ENCODE measurements around the gene MYH13.
A peak's percentile ranks its signal among the peaks of the same experiment; 100 is the strongest.

The MYH13 gene

GRCh38 chr17:10372906-10373305 is at the start of gene MYH13:
Gene MYH13 (minus strand): TSS chr17:10373006. CDS start chr17:10364530, 8,476 bp downstream.
- no peak for DNase-seq (ENCODE audit: low spot score)

GRCh38 chr17:10421900-10422542 is 49.2 kb upstream of the MYH13 start, which contains the start of gene MYH8:
Gene MYH8 (minus strand): TSS chr17:10421950. CDS start chr17:10420227, 1,723 bp downstream.
- FAIRE-seq (no peak), DNase-seq (ENCODE audit: low spot score) (no peak)

More at GRCh38 chr17:10372906-10373305, at the start of gene MYH13:
- no peak for FAIRE-seq

GRCh38 chr17:10421211-10421610 is 48.4 kb upstream of the MYH13 start:
- no peak for DNase-seq (ENCODE audit: low spot score)
- FAIRE-seq = no peak

GRCh38 chr17:10420811-10421210 is 48.0 kb upstream of the MYH13 start:
- FAIRE-seq (no peak), DNase-seq (ENCODE audit: low spot score) (no peak)

- DNase-seq (ENCODE audit: low spot score) = no peak
- no peak for FAIRE-seq
These were observed 44.6 kb upstream of the MYH13 start for GRCh38 chr17:10417431-10417830.

GRCh38 chr17:10415161-10415560 is 42.4 kb upstream of the MYH13 start:
- FAIRE-seq (no peak), DNase-seq (ENCODE audit: low spot score) (no peak)

GRCh38 chr17:10403589-10403988 is 30.8 kb upstream of the MYH13 start:
- FAIRE-seq (no peak), DNase-seq (ENCODE audit: low spot score) (no peak)

GRCh38 chr17:10398352-10398751 is 25.5 kb upstream of the MYH13 start:
- no peak for DNase-seq (ENCODE audit: low spot score)
- no peak for FAIRE-seq

GRCh38 chr17:10396524-10397163 is 23.8 kb upstream of the MYH13 start:
- DNase-seq (ENCODE audit: low spot score) (no peak), FAIRE-seq (no peak)

- DNase-seq (ENCODE audit: low spot score) (no peak), FAIRE-seq (no peak)
These were observed 21.5 kb upstream of the MYH13 start for GRCh38 chr17:10394201-10394887.

GRCh38 chr17:10392880-10393279 is 20.1 kb upstream of the MYH13 start:
- DNase-seq (ENCODE audit: low spot score) = no peak
- FAIRE-seq = no peak

- DNase-seq (ENCODE audit: low spot score) = no peak
- no peak for FAIRE-seq
These were observed 13.1 kb upstream of the MYH13 start for GRCh38 chr17:10385871-10386270.

GRCh38 chr17:10384175-10384574 is 11.4 kb upstream of the MYH13 start:
- FAIRE-seq = no peak
- DNase-seq (ENCODE audit: low spot score) = peak; percentile 12

- DNase-seq (ENCODE audit: low spot score) (no peak), FAIRE-seq (no peak)
These were observed 8.0 kb upstream of the MYH13 start for GRCh38 chr17:10380631-10381408.

GRCh38 chr17:10370016-10370608 is 2.7 kb downstream of the MYH13 start:
- DNase-seq (ENCODE audit: low spot score) = peak; percentile 10

GRCh38 chr17:10369239-10369638 is 3.6 kb downstream of the MYH13 start:
- no peak for FAIRE-seq
- no peak for DNase-seq (ENCODE audit: low spot score)

More at GRCh38 chr17:10370016-10370608, 2.7 kb downstream of the MYH13 start:
- FAIRE-seq = no peak

- no peak for DNase-seq (ENCODE audit: low spot score)
- no peak for FAIRE-seq
These were observed 4.2 kb downstream of the MYH13 start for GRCh38 chr17:10368561-10368960.

GRCh38 chr17:10360578-10360977 is 12.2 kb downstream of the MYH13 start:
- FAIRE-seq (no peak), DNase-seq (ENCODE audit: low spot score) (no peak)

GRCh38 chr17:10357768-10358167 is 15.0 kb downstream of the MYH13 start:
- DNase-seq (ENCODE audit: low spot score) = peak; percentile 40
- no peak for FAIRE-seq

- no peak for FAIRE-seq
- no peak for DNase-seq (ENCODE audit: low spot score)
These were observed 18.2 kb downstream of the MYH13 start for GRCh38 chr17:10354651-10355050.

GRCh38 chr17:10352893-10353292 is 19.9 kb downstream of the MYH13 start:
- DNase-seq (ENCODE audit: low spot score) = no peak
- FAIRE-seq = no peak
